Left lung (tissue), 10 donors: ENCODE data around the gene EDEM3. TPM values are rescaled to one million over a fixed set of nuclear protein-coding genes. Genes with fewer than 3 reads are reported as not detected.
"Not testable (repeated sequence)": the region's sequence is repeated elsewhere in the genome, so short reads cannot be mapped to it uniquely, and the experiment has no call there.

ENCODE experiments used
- ATAC-seq: fragments of 200-7000 bp; cut with Tn5 transposase; one replicate; pipeline ENCODE4 v1.9.1; 2020; ENCODE audit warnings: moderate library complexity
- DNase-seq, 4 donors: peaks; one replicate each; pipeline ENCODE4 v3.0.0-alpha.2; 2013 to 2020
- H3K27ac ChIP-seq, 2 donors: fragments of 200-600 bp; sonication (generic) in 1 of 2; one replicate each; pipeline versions ENCODE4 v1.5.0 to v1.8.0; 2020 to 2021
- H3K27me3 ChIP-seq, 2 donors: fragments of 200-600 bp; sonication (generic) in 1 of 2; one replicate each; pipeline versions ENCODE4 v1.5.0 to v1.8.0; 2020 to 2021
- H3K36me3 ChIP-seq, 2 donors: fragments of 200-600 bp; sonication (generic) in 1 of 2; one replicate each; pipeline versions ENCODE4 v1.5.0 to v1.8.0; 2020 to 2021
- H3K4me1 ChIP-seq, 2 donors: fragments of 200-600 bp; one replicate each; pipeline ENCODE4 v1.8.0; 2021
- H3K4me3 ChIP-seq, 2 donors: fragments of 200-600 bp; sonication (generic) in 1 of 2; one replicate each; pipeline versions ENCODE4 v1.5.0 to v1.8.0; 2020 to 2021; ENCODE audit warnings: mild to moderate bottlenecking in 1 of 2
- H3K9me3 ChIP-seq, 2 donors: fragments of 200-600 bp; sonication (generic) in 1 of 2; one replicate each; pipeline versions ENCODE4 v1.5.0 to v1.8.0; 2020 to 2021
- intact Hi-C, 2 donors: fragments of 100-400 bp; cut with DNase I; formaldehyde crosslinking; loops; one replicate each; pipeline versions ENCODE4 v1.11.2 to v1.14.2; 2022
- polyA plus RNA-seq, 6 donors: library from polyadenylated mRNA; unstranded; fragments of 120-200 nt; gene quantifications; one replicate each; pipeline ENCODE4 v1.2.1, GENCODE V29; 2013; ENCODE audit not compliant: insufficient read length in 6 of 6
- total RNA-seq, 2 donors: library from RNA; stranded (reverse); fragmentation: NEBNext Ultra II Directional; extraction: Animal tissue kit (Norgen Biotek cat#: 25700); gene quantifications; one replicate each; pipeline ENCODE4 v1.2.1, GENCODE V29; 2021
- TF ChIP-seq, protein P1 (sequence below), 2 donors: fragments of 200-600 bp; sonication (generic) in 1 of 2; IDR thresholded peaks; one replicate each; pipeline versions ENCODE4 v1.5.0 to v1.8.0; 2021; ENCODE audit warnings: antibody characterized with exemption in 2 of 2
- donor health status: DM: no; HTN: yes; CAD: no.
- donor health status: DM: no; HTN: no; CAD: no.

Gene EDEM3
- total and polyA plus RNA-seq, 8 donors, result 25.6 to 42.8 (median 32.3) TPM

DNA sequence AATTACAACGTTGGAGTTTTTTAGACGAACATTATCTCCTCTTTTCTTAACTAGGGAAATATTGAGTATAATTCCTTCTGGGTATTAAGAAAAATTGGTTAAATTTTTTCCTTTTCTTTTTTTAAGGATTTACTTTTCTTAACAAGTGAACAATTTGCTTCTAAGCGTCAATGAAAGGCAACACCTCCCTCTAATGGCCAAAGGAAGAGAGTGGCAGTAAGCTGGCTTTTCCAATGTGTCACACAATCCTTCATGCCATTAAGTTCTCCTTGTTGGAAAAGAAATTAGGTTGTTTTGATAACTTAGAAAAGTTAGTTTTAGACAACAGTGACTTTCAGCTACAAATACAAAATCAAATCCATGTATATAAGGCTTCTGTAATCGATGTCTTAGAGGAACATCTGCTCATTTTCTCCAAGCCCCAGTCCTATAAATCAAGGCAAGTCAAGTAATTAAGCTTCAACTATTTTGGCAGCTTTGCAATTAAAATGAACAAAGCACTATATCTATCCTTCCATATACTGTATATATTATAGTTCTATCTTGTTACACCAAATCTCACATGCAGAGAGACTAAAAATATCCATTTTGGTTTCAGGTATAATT, 62.8 kb downstream of the EDEM3 start:
- intact Hi-C loops, result no loop called here
- Histone ChIP-seq H3K4me3 (no peak overlapping the region), H3K4me1 (no peaks in the 10 kb centered on the region), H3K36me3 (peaks cover 0 to 42% of the 10 kb centered on the region in 2 donors), H3K27me3 (no peaks in the 10 kb centered on the region), H3K9me3 (no peaks in the 10 kb centered on the region), H3K27ac (no peak overlapping the region)
- ATAC-seq (peak; percentile 78), DNase-seq (peak in 2 of 4 donors; percentile 35 to 67)
- TF ChIP-seq, protein P1, sequence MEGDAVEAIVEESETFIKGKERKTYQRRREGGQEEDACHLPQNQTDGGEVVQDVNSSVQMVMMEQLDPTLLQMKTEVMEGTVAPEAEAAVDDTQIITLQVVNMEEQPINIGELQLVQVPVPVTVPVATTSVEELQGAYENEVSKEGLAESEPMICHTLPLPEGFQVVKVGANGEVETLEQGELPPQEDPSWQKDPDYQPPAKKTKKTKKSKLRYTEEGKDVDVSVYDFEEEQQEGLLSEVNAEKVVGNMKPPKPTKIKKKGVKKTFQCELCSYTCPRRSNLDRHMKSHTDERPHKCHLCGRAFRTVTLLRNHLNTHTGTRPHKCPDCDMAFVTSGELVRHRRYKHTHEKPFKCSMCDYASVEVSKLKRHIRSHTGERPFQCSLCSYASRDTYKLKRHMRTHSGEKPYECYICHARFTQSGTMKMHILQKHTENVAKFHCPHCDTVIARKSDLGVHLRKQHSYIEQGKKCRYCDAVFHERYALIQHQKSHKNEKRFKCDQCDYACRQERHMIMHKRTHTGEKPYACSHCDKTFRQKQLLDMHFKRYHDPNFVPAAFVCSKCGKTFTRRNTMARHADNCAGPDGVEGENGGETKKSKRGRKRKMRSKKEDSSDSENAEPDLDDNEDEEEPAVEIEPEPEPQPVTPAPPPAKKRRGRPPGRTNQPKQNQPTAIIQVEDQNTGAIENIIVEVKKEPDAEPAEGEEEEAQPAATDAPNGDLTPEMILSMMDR (IDR thresholded peaks at IDR 0.05), result peak; percentile 48 to 77

DNA sequence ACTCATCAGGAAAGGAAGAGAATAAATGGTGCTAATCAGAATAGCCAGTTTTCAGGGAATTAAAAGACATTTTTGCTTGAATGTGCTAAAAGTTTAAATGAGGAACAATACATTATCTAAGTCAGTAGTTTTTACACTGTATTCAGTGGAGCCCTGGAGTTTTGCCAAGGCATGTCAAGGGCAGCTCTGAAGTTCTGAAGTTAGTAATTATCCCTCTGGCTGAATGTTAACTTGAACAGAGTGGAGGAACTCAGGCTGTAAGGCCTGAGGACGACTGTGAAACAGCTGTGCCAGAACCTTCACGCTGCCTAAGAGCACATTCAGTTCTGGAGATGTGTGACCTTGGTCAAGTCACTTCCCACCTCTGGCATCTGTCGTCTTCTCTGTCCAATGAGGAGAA, 68.1 kb downstream of the EDEM3 start:
- Histone ChIP-seq H3K36me3 (peaks cover 0 to 4% of the 10 kb centered on the region in 2 donors), H3K27me3 (no peaks in the 10 kb centered on the region), H3K4me1 (peaks cover 0 to 5% of the 10 kb centered on the region in 2 donors), H3K27ac (no peak overlapping the region), H3K4me3 (no peak overlapping the region), H3K9me3 (peaks cover 0 to 9% of the 10 kb centered on the region in 2 donors)
- peak; percentile 54 for ATAC-seq
- intact Hi-C loops, result no loop called here
- peak in 1 of 4 donors; percentile 41 for DNase-seq
- TF ChIP-seq, protein P1 (IDR thresholded peaks at IDR 0.05), result no peak

DNA sequence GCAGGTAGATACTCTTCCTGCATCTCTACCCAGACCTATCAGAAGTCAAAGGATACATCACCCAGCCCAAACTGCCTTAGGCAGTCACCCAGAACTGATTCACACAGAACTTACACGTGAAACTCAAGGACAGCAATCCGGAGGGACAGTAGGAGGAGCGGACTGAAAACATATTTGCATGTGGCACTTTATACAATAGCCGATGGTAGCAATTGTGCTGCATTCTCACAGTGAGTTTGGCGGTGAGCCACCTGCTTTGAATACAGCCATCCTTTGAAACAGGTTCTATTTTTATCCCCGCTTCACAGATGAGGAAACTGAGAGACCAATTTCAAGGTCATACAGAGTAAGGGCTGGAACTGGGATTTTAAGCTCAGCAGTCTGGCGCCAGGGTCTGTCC, 69.5 kb downstream of the EDEM3 start:
- no peak for ATAC-seq
- H3K4me3 ChIP-seq, result no peak overlapping the region
- TF ChIP-seq, protein P1 (IDR thresholded peaks at IDR 0.05), result no peak

DNA sequence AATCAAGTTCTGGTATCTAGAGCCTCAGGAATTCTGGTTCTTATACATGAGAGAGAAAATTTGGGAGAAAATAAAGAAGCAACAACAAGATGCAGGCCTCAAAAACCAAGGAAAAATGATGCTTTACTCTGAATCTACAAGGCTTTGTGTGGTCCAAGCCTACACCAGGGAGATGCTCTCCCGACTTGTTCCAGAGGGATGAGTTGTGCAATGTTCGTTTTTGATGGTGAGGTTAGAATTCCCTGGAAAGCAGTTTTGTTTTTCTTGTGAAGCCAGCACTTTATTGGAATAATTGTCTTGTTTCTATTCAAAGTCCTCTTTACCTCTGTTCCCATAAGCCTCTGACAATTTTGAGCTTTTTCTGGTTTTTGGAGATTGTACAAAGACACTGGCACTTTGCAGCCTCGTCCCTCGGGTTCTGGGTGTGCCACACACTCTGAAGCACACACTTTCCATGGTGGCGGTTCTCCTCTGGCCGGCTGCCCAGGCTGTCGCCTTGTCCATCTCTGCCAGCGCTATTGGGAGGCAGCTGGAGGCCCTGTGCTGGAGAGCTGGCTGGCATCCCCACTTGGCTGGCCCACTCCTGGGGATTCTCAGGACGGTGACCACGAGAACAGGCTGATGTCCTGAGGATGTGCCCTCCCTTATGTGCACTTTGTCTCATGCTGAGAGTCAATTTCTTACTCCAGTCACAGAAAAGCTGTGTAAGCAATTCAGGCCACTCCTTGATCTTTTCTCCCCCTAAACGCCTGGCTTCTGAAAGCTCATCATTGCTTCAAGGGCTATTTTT, 70.2 kb downstream of the EDEM3 start:
- H3K9me3 ChIP-seq, result peaks cover 0 to 21% of the 10 kb centered on the region in 2 donors
- intact Hi-C loops, result no loop called here
- ATAC-seq, result peak; percentile 54
- H3K27ac ChIP-seq, result no peak overlapping the region
- peak in 2 of 4 donors; percentile 34 to 67 for DNase-seq
- TF ChIP-seq, protein P1 (IDR thresholded peaks at IDR 0.05), result no peak
- no peak overlapping the region for H3K4me3 ChIP-seq
- no peaks in the 10 kb centered on the region for H3K36me3 ChIP-seq
- peaks cover 0 to 5% of the 10 kb centered on the region in 2 donors for H3K4me1 ChIP-seq
- H3K27me3 ChIP-seq, result no peaks in the 10 kb centered on the region

More for the DNA sequence above, 69.5 kb downstream of the EDEM3 start:
- intact Hi-C loops, result no loop called here
- H3K4me1 ChIP-seq, result peaks cover 0 to 5% of the 10 kb centered on the region in 2 donors
- no peaks in the 10 kb centered on the region for H3K27me3 ChIP-seq
- H3K9me3 ChIP-seq, result peaks cover 0 to 19% of the 10 kb centered on the region in 2 donors
- no peak overlapping the region for H3K27ac ChIP-seq
- H3K36me3 ChIP-seq, result no peaks in the 10 kb centered on the region
- no peak for DNase-seq

DNA sequence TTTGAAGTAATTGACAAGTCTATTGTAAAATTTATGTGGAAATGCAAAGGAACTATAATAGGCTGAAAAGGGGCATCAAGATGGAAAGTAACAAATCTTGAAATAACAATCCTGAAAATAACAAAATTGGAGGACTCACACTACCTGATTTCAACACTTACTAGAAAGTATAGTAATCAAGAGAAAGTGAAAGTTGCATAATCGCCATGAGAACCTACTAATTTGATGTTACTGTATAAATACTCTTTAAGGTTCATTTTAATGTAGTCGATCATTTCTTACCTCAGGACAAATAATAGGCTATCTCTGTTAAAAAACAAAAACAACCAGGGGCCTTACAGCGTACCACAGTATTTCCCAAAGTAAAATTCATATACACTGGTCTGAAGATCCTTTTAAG, 71.7 kb downstream of the EDEM3 start:
- DNase-seq, result no peak
- no peak overlapping the region for H3K4me3 ChIP-seq
- H3K27ac ChIP-seq, result no peak overlapping the region
- TF ChIP-seq, protein P1 (IDR thresholded peaks at IDR 0.05), result no peak
- peaks cover 0 to 21% of the 10 kb centered on the region in 2 donors for H3K9me3 ChIP-seq
- H3K4me1 ChIP-seq, result peaks cover 0 to 5% of the 10 kb centered on the region in 2 donors
- intact Hi-C loops, result no loop called here
- H3K27me3 ChIP-seq, result no peaks in the 10 kb centered on the region
- H3K36me3 ChIP-seq, result no peaks in the 10 kb centered on the region
- no peak for ATAC-seq

DNA sequence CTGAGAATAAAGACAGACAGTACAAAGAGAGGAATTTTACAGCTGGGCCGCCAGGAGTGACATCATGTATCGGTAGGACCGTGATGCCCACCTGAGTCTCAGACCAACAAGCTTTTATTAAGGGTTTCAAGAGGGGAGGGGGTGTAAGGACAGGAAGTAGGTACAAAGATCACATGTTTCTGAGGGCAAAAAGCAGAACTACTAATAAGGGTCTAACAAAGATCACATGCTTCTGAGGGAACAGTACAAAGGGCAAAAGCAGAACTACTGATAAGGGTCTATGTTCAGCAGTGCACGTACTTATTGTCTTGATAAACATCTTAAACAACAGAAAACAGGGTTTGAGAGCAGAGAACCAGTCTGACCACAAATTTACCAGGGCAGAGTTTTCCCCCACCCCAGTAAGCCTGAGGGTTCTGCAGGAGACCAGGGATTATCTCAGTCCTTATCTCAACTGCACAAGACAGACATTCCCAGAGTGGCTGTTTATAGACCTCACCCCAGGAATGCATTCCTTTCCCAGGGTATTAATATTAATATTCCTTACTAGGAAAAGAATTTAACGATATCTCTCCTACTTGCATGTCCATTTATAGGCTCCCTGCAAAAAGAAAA, 73.9 kb downstream of the EDEM3 start:
- DNase-seq, H3K27me3 ChIP-seq, intact Hi-C loops, H3K27ac ChIP-seq, H3K4me1 ChIP-seq, H3K36me3 ChIP-seq, ATAC-seq, H3K4me3 ChIP-seq: not testable (repeated sequence)
- peaks cover 0 to 21% of the 10 kb centered on the region in 2 donors for H3K9me3 ChIP-seq

DNA sequence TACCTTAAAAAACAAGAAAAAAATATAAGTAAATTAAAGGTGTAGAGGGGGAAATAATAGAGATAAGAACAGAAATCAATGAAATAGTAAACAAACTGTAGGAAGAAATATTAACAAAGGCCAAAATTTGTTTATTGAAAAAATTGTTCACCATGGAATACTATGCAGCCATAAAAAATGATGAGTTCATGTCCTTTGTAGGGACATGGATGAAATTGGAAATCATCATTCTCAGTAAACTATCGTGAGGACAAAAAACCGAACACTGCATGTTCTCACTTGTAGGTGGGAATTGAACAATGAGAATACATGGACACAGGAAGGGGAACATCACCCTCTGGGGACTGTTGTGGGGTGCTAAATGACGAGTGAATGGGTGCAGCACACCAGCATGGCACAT, 75.2 kb downstream of the EDEM3 start:
- H3K4me1 ChIP-seq, intact Hi-C loops, DNase-seq, H3K4me3 ChIP-seq, H3K27me3 ChIP-seq, H3K27ac ChIP-seq, ATAC-seq, H3K36me3 ChIP-seq: not testable (repeated sequence)
- H3K9me3 ChIP-seq, result peaks cover 0 to 21% of the 10 kb centered on the region in 2 donors
